Liver (tissue), 3 donors: ENCODE data around the gene OOSP4B.
"Not testable (repeated sequence)": the region's sequence is repeated elsewhere in the genome, so short reads cannot be mapped to it uniquely, and the experiment has no call there.

Experiments
- EGR1 ChIP-seq, 2 donors: IDR thresholded peaks; 2 replicates each; pipeline ENCODE4 v1.6.1; 2016 to 2018; ENCODE audit warnings: antibody characterized with exemption in 2 of 2, low read depth in 2 of 2
- GABPA ChIP-seq, 2 donors: IDR thresholded peaks in 1 of 2; conservative IDR thresholded peaks in 1 of 2; 2 replicates each; pipeline ENCODE4 v1.6.1; 2016; ENCODE audit warnings: antibody characterized with exemption in 2 of 2, mild to moderate bottlenecking in 1 of 2, moderate library complexity in 1 of 2
- JUND ChIP-seq, 2 donors: IDR thresholded peaks; 2 replicates each; pipeline ENCODE4 v1.6.1; 2016; ENCODE audit warnings: antibody characterized with exemption in 2 of 2
- RAD21 ChIP-seq, 2 donors: IDR thresholded peaks; 2 replicates each; pipeline ENCODE4 v1.6.1; 2016; ENCODE audit warnings: antibody characterized with exemption in 2 of 2, mild to moderate bottlenecking in 2 of 2
- TAF1 ChIP-seq: conservative IDR thresholded peaks from 2 replicates; pipeline ENCODE4 v1.6.1; 2016; ENCODE audit warnings: antibody characterized with exemption, mild to moderate bottlenecking
- YY1 ChIP-seq: IDR thresholded peaks from 2 replicates; pipeline ENCODE4 v1.6.1; 2016; ENCODE audit warnings: antibody characterized with exemption, mild to moderate bottlenecking
- TF ChIP-seq, protein P1 (sequence below): fragments of 150-350 bp; IDR thresholded peaks from 2 replicates; pipeline ENCODE4 v1.5.1; 2017; ENCODE audit warnings: improper control_type of control experiment, low read depth, low read length; ENCODE audit not compliant: missing input control
- TF ChIP-seq, protein P2 (sequence below): IDR thresholded peaks from 2 replicates; pipeline ENCODE4 v1.6.1; 2016; ENCODE audit warnings: antibody characterized with exemption
- TF ChIP-seq, protein P3 (sequence below): IDR thresholded peaks from 2 replicates; pipeline ENCODE4 v1.6.1; 2016; ENCODE audit warnings: antibody characterized with exemption
- TF ChIP-seq, protein P4 (sequence below): IDR thresholded peaks from 2 replicates; pipeline ENCODE4 v1.6.1; 2016; ENCODE audit warnings: antibody characterized with exemption
- donor health status: healthy.
- donor health status: healthy.

DNA sequence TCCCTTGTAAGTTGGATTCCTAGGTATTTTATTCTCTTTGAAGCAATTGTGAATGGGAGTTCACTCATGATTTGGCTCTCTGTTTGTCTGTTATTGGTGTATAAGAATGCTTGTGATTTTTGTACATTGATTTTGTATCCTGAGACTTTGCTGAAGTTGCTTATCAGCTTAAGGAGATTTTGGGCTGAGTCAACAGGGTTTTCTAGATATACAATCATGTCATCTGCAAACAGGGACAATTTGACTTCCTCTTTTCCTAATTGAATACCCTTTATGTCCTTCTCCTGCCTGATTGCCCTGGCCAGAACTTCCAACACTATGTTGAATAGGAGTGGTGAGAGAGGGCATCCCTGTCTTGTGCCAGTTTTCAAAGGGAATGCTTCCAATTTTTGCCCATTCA is 33.4 kb downstream of the OOSP4B start:
- TF ChIP-seq, protein P1, sequence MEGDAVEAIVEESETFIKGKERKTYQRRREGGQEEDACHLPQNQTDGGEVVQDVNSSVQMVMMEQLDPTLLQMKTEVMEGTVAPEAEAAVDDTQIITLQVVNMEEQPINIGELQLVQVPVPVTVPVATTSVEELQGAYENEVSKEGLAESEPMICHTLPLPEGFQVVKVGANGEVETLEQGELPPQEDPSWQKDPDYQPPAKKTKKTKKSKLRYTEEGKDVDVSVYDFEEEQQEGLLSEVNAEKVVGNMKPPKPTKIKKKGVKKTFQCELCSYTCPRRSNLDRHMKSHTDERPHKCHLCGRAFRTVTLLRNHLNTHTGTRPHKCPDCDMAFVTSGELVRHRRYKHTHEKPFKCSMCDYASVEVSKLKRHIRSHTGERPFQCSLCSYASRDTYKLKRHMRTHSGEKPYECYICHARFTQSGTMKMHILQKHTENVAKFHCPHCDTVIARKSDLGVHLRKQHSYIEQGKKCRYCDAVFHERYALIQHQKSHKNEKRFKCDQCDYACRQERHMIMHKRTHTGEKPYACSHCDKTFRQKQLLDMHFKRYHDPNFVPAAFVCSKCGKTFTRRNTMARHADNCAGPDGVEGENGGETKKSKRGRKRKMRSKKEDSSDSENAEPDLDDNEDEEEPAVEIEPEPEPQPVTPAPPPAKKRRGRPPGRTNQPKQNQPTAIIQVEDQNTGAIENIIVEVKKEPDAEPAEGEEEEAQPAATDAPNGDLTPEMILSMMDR, result not testable (repeated sequence)
- not testable (repeated sequence) for TF ChIP-seq EGR1 (IDR thresholded peaks at IDR 0.05; ENCODE audit: low read depth in 2 of 2); RAD21 (IDR thresholded peaks at IDR 0.05); GABPA (IDR thresholded peaks at IDR 0.05 in 1 of 2, conservative IDR thresholded peaks at IDR 0.05 in 1 of 2); TAF1; YY1; JUND (IDR thresholded peaks at IDR 0.05)
- TF ChIP-seq, protein P2, sequence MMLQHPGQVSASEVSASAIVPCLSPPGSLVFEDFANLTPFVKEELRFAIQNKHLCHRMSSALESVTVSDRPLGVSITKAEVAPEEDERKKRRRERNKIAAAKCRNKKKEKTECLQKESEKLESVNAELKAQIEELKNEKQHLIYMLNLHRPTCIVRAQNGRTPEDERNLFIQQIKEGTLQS, result not testable (repeated sequence)
- TF ChIP-seq, protein P3, sequence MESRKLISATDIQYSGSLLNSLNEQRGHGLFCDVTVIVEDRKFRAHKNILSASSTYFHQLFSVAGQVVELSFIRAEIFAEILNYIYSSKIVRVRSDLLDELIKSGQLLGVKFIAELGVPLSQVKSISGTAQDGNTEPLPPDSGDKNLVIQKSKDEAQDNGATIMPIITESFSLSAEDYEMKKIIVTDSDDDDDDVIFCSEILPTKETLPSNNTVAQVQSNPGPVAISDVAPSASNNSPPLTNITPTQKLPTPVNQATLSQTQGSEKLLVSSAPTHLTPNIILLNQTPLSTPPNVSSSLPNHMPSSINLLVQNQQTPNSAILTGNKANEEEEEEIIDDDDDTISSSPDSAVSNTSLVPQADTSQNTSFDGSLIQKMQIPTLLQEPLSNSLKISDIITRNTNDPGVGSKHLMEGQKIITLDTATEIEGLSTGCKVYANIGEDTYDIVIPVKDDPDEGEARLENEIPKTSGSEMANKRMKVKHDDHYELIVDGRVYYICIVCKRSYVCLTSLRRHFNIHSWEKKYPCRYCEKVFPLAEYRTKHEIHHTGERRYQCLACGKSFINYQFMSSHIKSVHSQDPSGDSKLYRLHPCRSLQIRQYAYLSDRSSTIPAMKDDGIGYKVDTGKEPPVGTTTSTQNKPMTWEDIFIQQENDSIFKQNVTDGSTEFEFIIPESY, result not testable (repeated sequence)
- TF ChIP-seq, protein P4, sequence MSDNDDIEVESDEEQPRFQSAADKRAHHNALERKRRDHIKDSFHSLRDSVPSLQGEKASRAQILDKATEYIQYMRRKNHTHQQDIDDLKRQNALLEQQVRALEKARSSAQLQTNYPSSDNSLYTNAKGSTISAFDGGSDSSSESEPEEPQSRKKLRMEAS, result not testable (repeated sequence)
